DOHH2 (cell line): ENCODE measurements around the gene TMEM39B.

ENCODE experiments used
- H3F3A ChIP-seq: fragments of 200-600 bp; sonication (generic), shearing (Covaris generic); 2 replicates; pipeline ENCODE4 v1.6.0; 2016; ENCODE audit warnings: antibody characterized with exemption, mild to moderate bottlenecking; ENCODE audit not compliant: control insufficient read depth, insufficient read depth
- H3K27ac ChIP-seq: fragments of 200-600 bp; sonication (generic); 2 replicates; pipeline ENCODE4 v1.5.1; 2014; ENCODE audit warnings: low read depth, mild to moderate bottlenecking, low read length, moderate library complexity
- H3K27me3 ChIP-seq: fragments of 200-600 bp; sonication (generic); 2 replicates; pipeline ENCODE4 v1.6.1; 2014; ENCODE audit warnings: mild to moderate bottlenecking, low read length, mixed read lengths; ENCODE audit not compliant: control insufficient read depth
- H3K36me3 ChIP-seq: fragments of 200-600 bp; sonication (generic); 2 replicates; pipeline ENCODE4 v1.6.1; 2014; ENCODE audit warnings: mild to moderate bottlenecking, low read length, moderate library complexity, mixed read lengths; ENCODE audit not compliant: control insufficient read depth
- H3K4me1 ChIP-seq: fragments of 200-600 bp; sonication (generic); 2 replicates; pipeline ENCODE4 v1.6.1; 2014; ENCODE audit warnings: mild to moderate bottlenecking, low read length, mixed read lengths; ENCODE audit not compliant: control insufficient read depth
- H3K4me2 ChIP-seq: fragments of 200-600 bp; sonication (generic); 2 replicates; pipeline ENCODE4 v1.6.0; 2014; ENCODE audit warnings: mild to moderate bottlenecking, low read length, moderate library complexity
- H3K4me3 ChIP-seq: fragments of 200-600 bp; sonication (generic); 2 replicates; pipeline ENCODE4 v1.5.1; 2014; ENCODE audit warnings: mild to moderate bottlenecking, low read length, mixed read lengths
- H3K79me2 ChIP-seq: fragments of 200-600 bp; sonication (generic); 2 replicates; pipeline ENCODE4 v1.6.1; 2014; ENCODE audit warnings: mild to moderate bottlenecking, low read length, mixed read lengths; ENCODE audit not compliant: control insufficient read depth
- H3K9me2 ChIP-seq: fragments of 200-600 bp; sonication (generic); replicated peaks from 2 replicates; pipeline ENCODE4 v1.6.1; 2014; ENCODE audit warnings: mild to moderate bottlenecking, low read length, mixed read lengths; ENCODE audit not compliant: control insufficient read depth
- H3K9me3 ChIP-seq: fragments of 200-600 bp; sonication (generic); 2 replicates; pipeline ENCODE4 v1.6.1; 2014; ENCODE audit warnings: antibody characterized with exemption, low read length, mixed read lengths; ENCODE audit not compliant: control insufficient read depth, insufficient read depth
- H4K20me1 ChIP-seq: fragments of 200-600 bp; sonication (generic); 2 replicates; pipeline ENCODE4 v1.6.0; 2014; ENCODE audit warnings: low read depth, mild to moderate bottlenecking, antibody characterized with exemption, low read length, moderate library complexity; ENCODE audit not compliant: control insufficient read depth, insufficient read depth
- EZH2phosphoT487 ChIP-seq: fragments of 200-600 bp; sonication (generic); IDR thresholded peaks from 2 replicates; pipeline ENCODE4 v1.6.1; 2017; ENCODE audit warnings: borderline replicate concordance, mild to moderate bottlenecking, antibody characterized with exemption, low read length, moderate library complexity, mixed read lengths
- TF ChIP-seq, protein P1 (sequence below): fragments of 200-600 bp; sonication (generic); IDR thresholded peaks from one replicate; pipeline ENCODE4 v1.5.1; 2014; ENCODE audit warnings: antibody characterized with exemption, mild to moderate bottlenecking, low read depth, low read length; ENCODE audit not compliant: poor library complexity, severe bottlenecking

Gene TMEM39B

DNA sequence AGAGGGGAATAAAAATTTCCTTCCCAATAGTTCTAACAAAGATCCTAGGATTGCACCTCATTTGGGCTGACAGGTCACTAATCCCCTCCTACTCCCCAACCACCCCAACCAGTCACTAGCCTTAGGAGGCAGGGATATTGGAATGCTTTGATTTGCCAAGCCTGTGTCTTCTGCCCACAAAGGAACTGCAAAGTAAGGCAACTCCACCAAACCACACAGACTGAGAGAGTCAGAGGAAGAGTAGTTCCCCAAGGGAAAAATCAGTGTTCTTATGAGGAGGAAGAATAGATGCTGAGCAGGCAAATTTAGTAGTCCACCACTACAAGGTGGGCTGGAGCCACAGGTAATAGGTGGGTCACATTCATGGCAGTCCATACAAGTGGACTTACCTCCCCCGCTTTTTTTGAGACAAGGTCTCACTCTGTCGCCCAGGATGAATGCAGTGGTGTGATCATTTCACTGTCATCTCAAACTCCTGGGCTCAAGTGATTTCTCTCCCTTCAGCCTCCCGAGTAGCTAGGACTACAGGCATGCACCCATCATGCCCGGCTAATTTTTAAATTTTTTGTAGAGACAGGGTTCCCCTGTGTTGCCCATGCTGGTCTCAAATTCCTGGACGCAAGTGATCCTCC lies 3.7 kb upstream of the TMEM39B start:
- Histone ChIP-seq H3F3A (peaks cover 19% of the 10 kb centered on the region), H3K4me3 (no peak overlapping the region), H3K36me3 (peaks cover 2% of the 10 kb centered on the region), H3K79me2 (peaks cover 10% of the 10 kb centered on the region), H4K20me1 (peaks cover 3% of the 10 kb centered on the region; the same call in 1 of the 2 replicates), H3K9me3 (no peaks in the 10 kb centered on the region), H3K4me2 (no peak overlapping the region), H3K27me3 (0 out of 2 replicates have a peak, but pooled peaks cover 4% of the 10 kb centered on the region), H3K9me2 (no peaks in the 10 kb centered on the region), H3K27ac (no peak overlapping the region), H3K4me1 (peaks cover 26% of the 10 kb centered on the region)
- no peak for TF ChIP-seq EZH2phosphoT487
- TF ChIP-seq, protein P1, sequence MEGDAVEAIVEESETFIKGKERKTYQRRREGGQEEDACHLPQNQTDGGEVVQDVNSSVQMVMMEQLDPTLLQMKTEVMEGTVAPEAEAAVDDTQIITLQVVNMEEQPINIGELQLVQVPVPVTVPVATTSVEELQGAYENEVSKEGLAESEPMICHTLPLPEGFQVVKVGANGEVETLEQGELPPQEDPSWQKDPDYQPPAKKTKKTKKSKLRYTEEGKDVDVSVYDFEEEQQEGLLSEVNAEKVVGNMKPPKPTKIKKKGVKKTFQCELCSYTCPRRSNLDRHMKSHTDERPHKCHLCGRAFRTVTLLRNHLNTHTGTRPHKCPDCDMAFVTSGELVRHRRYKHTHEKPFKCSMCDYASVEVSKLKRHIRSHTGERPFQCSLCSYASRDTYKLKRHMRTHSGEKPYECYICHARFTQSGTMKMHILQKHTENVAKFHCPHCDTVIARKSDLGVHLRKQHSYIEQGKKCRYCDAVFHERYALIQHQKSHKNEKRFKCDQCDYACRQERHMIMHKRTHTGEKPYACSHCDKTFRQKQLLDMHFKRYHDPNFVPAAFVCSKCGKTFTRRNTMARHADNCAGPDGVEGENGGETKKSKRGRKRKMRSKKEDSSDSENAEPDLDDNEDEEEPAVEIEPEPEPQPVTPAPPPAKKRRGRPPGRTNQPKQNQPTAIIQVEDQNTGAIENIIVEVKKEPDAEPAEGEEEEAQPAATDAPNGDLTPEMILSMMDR = no peak

DNA sequence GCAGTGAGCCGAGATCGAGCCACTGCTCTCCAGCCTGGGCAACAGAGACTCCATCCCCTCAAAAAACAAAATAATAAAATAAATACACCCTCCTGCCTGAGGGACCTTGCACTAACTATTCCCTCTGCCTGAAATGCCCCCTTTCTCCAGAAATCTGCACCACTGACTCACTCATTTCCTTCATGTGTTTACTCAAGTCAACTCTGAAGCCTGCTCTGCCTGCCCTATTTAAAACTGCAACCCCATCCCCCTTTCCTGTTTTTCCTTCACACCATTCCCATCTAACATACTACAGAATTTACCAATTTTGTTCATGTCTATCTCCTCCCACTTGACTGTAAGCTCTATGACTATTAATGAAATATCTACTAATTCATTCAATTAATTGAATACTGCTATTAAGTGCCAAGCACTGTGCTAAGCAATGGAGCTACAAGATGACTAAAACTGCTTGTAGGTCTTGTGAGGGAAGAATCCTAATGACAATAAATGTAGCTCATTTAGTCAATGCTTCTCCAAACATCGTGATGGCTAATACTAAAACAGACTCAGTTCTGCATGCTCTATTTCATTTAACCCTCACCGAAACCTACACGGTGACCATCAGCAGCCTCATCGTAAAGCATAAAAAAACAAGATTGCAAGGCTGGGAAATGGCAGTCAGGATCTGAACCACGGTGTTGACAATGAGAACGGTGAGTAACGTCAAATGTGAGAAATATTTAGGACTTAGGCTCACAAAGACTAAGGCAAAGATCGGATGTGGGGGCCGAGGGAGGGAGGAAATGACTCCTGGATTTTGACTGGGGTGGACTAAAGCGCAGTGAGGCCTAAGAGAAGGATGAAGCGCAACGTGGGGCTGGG lies 749 bp upstream of the TMEM39B start:
- peak overlapping the region; percentile 77 for H3K27ac ChIP-seq
- H3K4me3 ChIP-seq = peak overlapping the region; percentile 85
- TF ChIP-seq, protein P1 = no peak
- TF ChIP-seq EZH2phosphoT487 = no peak

DNA sequence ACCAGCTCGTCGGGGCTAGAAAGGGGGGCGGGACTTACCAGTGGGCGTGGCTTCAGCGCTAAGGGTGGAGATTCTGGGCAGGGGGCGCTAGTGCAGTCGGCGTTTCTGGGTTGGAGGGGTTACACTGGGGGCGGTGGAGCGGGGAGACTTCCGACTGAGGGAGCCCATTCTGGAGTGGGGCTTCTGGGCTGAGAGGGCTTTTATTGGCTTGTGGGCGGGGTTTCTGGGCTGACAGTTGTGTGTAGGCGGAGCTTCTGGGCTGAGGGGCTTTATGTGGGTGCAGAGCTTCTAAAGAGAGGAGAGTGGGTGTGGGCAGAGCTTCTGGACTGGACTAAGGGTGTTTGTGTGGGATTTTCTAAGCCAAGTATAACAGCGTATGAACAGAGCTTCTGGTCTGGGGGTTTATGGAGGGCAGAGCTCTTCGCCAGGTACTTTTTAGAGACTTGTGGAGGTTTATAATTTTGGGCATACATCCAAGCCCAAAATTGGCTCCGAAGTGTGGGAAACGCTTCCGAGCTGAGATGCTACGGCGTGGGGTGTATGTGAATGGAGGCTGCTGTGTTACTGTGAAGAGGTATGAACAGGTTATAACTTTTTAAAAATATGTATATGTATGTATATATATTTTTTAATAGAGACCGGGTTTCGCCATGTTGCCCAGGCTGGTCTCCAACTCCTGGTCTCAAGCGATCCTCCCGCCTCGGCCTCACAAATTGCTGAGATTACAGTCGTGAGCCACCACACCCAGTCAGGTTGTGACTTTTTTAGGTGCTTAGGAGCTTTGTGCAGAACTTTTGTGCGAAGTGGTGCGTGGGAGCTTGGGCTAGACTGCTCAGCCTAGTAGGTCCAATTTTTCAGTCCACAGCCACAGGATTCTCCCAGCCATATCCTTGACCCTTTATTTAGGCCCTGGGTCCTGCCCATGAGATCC lies 825 bp downstream of the TMEM39B start:
- H3K4me2 ChIP-seq = peak overlapping the region; percentile 94
- TF ChIP-seq, protein P1 = peak; percentile 62
- TF ChIP-seq EZH2phosphoT487 = no peak
- H3K9me3 ChIP-seq = no peaks in the 10 kb centered on the region
- 0 out of 2 replicates have a peak, but pooled peaks cover 4% of the 10 kb centered on the region for H3K27me3 ChIP-seq
- peaks cover 21% of the 10 kb centered on the region for H3K79me2 ChIP-seq
- H3K9me2 ChIP-seq = no peaks in the 10 kb centered on the region
- H4K20me1 ChIP-seq = peaks cover 6% of the 10 kb centered on the region; the same call in 1 of the 2 replicates
- peak overlapping the region; percentile 77 for H3K27ac ChIP-seq
- H3K4me3 ChIP-seq = peak overlapping the region; percentile 85
- H3K4me1 ChIP-seq = peaks cover 21% of the 10 kb centered on the region
- H3F3A ChIP-seq = peaks cover 14% of the 10 kb centered on the region
- peaks cover 34% of the 10 kb centered on the region for H3K36me3 ChIP-seq

More for the DNA sequence above, 749 bp upstream of the TMEM39B start:
- Histone ChIP-seq H3K9me3 (no peaks in the 10 kb centered on the region), H3K9me2 (no peaks in the 10 kb centered on the region), H3F3A (peaks cover 14% of the 10 kb centered on the region), H4K20me1 (peaks cover 6% of the 10 kb centered on the region; the same call in 1 of the 2 replicates), H3K27me3 (0 out of 2 replicates have a peak, but pooled peaks cover 4% of the 10 kb centered on the region), H3K4me1 (peaks cover 21% of the 10 kb centered on the region), H3K36me3 (peaks cover 21% of the 10 kb centered on the region), H3K79me2 (peaks cover 21% of the 10 kb centered on the region), H3K4me2 (peak overlapping the region; percentile 94)
